NCI-H2029 (cell line): ENCODE data around the gene ZFHX2.
"Not testable (repeated sequence)": the region's sequence is repeated elsewhere in the genome, so short reads cannot be mapped to it uniquely, and the experiment has no call there.

Experiments
- DNase-seq: peaks from one replicate; lab custom pipeline; 2025; lab: John Stamatoyannopoulos, UW

ZFHX2 gene

DNA sequence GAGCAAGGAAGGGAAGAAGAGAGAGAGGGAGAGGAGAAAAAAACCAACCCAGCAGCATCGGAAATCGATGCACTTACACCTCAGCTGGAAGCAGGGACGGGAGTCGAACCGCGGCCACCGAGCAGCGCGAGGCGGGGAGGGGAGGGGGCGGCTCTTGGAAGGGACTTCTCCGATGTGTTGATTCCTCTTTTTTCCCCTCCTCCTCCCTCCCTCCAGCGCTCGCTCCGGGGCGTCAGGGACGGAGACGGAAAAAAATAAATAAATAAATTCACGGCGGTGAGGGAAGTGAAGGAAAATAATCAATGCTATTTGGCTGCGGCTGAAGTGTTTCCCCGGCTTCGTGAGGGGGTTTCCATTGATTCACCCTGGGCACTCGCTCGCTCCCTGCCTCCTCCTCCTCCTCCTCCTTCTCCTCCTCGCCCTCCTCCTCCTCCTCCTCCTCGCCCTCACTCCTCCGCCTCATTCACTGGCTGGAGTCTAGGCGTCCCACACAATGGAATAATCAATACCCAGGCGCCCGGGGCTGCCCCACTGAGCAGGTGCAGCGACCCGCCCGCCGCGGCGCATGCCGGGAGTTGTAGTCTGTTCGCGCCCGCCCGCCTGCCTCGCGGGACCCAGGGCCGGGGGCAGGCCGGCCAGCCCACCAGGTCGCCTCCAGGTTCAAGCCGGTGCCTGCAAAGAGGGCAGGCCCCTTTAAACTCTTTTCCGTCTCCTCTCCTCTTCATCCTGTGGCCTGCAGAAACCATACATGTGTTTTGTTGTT lies at the start of gene ZFHX2:
TSS of gene ZFHX2 (minus strand) at position 500 of the 763 bp plus-strand sequence. CDS start 16,440 bp downstream, outside the sequence.
- peak; percentile 100 for DNase-seq

DNA sequence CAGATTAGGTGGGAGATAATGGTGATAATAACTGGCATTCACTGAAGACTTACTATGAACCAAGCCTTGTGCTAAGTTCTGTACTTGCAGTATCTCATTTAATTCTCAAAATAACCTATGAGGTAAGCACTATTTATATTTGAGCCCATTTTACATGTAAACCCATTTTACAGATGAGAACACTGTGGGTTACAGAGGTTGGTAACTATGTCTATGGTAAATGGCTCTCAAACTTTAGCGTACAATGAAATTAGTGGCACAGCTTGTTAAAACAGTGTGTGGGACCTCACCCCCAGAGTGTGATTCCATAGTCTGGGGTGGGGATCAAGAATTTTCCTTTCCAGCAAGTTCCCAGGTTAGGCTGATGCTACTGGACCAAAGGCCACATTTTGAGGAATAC lies 49.2 kb upstream of the ZFHX2 start:
- DNase-seq = no peak

GRCh38 chr14:23600322-23600707 lies 48.8 kb upstream of the ZFHX2 start:
- DNase-seq = no peak

- not testable (repeated sequence) for DNase-seq
Measured at GRCh38 chr14:23594191-23594590, 42.6 kb upstream of the ZFHX2 start.

- no peak for DNase-seq
Measured at GRCh38 chr14:23590198-23590597, 38.6 kb upstream of the ZFHX2 start.

DNA sequence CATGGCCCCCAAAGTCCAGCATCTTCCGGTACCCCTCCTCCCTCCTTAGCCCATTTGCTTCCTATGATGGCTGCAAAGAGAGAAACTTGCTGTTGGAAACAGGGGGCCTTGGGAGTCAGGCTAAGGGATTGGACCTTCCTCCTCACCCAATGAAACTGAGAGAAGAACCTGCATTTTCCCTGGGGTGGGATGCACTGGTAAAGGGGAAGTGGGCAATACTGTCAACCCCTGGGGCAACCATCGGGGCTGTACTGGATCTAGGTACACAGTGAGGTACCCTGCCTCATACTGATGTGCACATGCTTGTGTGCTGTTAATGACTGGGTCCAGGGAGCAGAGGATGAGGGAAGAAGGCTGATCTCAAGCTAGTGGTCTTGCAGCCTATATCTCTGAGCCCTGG lies 38.0 kb upstream of the ZFHX2 start:
- DNase-seq = no peak

DNA sequence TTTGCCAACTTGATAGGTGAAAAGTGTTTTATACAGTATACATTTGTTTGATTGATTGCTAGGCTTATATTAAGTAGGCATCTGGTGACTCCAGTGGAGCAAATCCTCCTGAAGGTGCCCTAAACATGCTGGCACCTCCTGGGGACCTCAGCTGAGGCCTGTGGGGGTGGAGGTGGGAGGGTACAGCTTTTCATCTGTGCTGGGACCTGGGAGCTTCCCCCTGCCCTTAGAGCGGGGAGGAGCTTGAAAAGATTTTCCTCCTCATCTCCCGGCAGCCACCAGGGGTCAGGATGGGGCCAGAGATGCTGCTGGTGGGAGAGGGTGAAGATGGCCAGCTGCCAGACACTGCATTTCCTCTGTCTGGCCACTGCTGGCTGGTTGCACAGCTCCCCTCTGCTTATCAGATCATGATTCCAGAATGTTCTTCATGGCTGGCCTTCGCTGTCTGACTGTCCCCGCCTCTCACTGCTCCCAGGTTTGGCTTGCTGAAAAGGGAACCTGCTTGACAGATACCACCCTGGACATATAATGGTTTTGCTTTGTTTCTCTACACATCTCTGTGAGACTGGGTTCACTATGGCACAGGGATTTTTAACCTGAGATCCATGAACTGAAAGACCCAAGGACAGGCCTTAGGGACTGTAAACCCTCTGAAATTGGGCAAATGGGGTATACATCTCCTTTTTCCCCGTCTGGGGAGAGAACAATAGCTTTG lies 37.5 kb upstream of the ZFHX2 start:
- peak; percentile 78 for DNase-seq

DNA sequence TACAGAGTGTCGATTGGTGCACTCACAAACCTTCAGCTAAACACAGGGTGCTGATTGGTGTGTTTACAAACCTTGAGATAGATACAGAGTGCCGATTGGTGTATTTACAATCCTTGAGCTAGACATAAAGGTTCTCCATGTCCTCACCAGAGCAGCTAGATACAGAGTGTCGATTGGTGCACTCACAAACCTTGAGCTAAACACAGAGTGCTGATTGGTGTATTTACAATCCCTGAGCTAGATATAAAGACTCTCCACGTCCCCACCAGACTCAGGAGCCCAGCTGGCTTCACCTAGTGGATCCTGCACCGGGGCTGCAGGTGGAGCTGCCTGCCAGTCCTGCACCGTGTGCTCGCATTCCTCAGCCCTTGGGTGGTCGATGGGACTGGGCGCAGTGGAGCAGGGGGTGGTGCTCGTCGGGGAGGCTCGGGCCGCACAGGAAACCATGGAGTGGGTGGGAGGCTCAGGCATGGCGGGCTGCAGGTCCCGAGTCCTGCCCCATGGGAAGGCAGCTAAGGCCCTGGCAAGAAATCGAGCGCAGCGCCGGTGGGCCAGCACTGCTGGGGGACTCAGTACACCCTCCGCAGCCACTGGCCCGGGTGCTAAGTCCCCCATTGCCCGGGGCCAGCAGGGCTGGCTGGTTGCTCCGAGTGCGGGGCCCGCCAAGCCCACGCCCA lies 33.1 kb upstream of the ZFHX2 start:
- DNase-seq = not testable (repeated sequence)

DNA sequence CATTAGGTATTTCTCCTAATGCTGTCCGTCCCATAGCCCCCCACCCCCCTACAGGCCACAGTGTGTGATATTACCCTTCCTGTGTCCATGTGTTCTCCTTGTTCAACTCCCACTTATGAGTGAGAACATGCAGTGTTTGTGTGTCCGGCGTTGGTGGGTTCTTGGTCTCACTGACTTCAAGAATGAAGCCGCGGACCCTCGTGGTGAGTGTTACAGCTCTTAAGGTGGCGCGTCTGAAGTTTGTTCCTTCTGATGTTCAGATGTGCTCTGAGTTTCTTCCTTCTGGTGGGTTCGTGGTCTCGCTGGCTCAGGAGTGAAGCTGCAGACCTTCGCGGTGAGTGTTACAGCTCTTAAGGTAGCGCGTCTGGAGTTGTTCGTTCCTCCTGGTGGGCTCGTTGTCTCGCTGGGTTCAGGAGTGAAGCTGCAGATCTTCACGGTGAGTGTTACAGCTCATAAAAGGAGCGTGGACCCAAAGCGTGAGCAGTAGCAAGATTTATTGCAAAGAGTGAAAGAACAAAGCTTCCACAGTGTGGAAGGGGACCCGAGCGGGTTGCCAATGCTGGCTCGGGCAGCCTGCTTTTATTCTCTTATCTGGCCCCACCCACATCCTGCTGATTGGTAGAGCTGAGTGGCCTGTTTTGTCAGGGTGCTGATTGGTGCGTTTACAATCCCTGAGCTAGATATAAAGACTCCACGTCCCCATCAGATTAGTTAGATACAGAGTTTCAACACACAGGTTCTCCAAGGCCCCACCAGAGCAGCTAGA lies 32.4 kb upstream of the ZFHX2 start:
- DNase-seq = not testable (repeated sequence)

GRCh38 chr14:23582906-23583760 lies 31.6 kb upstream of the ZFHX2 start:
- DNase-seq = no peak

DNA sequence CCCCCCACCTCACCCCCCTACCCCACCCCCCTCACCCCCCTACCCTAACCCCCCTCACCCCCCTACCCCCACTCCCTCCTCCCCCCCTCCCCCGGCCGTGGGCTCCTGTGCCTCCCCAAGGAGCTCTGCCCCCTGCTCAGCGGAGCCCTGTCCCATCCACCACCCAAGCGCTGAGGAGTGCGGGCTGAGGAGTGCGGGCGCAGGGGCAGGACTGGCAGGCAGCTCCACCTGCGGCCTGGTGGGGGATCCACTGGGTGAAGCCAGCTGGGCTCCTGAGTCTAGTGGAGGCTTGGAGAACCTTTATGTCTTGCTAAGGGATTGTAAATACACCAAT lies 29.4 kb upstream of the ZFHX2 start:
- DNase-seq = no peak

- DNase-seq = no peak
Measured at GRCh38 chr14:23580152-23580926, 28.8 kb upstream of the ZFHX2 start.

GRCh38 chr14:23579739-23580138 lies 28.2 kb upstream of the ZFHX2 start:
- no peak for DNase-seq

GRCh38 chr14:23579311-23579630 lies 27.7 kb upstream of the ZFHX2 start:
- no peak for DNase-seq

DNA sequence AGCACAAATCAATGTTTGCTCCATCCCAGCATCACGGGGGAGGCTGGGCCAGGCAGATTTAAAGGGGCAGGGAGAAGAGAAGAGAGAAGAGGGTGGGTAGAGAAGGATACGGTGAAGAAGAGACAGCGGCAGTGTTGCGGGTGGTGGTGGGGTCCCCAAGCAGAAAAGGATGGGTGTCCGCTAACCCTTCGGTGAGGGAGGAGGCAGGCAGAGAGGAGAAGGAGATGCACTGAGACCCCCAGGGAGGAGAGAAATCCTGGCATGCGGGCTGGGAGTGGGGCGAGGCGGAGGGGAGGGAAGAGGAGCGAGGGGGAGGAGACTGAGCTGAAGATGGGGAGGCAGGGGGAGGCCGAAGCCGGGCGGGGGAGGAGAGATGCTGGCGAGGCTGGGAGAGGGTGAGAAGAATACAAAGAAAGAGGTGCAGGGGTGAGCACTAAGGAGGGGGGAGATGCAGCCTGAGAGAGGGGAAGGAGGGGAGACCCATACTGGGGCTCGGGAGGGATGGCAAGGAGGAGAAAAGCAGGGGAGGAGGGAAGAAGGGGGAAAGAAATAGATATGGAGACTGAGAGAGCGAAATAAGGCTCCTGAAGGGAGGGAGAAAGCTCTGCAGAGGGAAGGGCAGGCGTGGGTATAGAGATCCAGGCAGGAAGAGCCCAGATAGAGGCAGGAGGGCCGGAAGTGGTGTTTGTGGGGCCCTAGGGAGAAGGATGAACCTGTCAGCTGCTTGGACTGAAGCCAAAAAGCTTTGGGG lies 27.2 kb upstream of the ZFHX2 start, which contains the start of gene JPH4:
TSS of gene JPH4 (minus strand) at position 231 of the 751 bp plus-strand sequence. CDS start 1,337 bp downstream, outside the sequence.
- DNase-seq = no peak

DNA sequence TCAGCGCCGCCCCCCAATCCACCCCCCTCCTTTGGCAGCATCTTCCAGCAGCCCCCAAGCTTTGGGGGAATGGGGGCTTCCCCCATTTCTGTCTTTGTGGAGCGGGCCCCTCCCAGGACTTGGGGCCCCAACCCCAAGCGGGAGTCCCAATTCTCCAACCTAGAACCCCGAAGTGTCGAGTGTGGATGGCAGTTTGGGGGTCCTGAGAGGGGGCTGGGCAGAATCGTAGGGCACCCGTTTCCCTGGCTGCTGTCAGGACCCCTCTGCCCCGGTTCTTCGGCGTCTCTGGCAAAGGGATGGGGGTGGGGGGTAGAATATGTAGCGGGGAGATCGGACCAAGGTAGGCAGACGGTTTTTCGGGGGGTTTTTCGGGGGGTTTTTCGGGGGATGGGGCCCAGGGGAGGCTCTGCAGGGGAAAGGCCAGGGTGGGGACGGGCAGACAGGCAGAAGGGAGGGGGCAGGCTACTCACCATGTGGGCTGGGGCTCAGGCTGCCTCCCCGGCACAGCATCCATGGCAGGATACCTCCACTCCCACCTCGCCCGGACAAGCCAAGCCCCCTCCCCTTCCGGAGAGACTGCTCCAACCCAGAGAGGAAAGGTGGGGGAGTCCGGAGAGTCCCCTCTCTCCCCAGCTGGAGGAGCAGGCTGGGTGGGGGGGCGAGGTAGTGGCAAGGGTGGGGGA lies 26.3 kb upstream of the ZFHX2 start:
- DNase-seq = no peak

GRCh38 chr14:23577004-23577681 lies 25.6 kb upstream of the ZFHX2 start:
- DNase-seq = no peak

- DNase-seq = peak; percentile 21
Measured at GRCh38 chr14:23573384-23574015, 21.9 kb upstream of the ZFHX2 start.
